Astrocyte of the cerebellum (primary cell): ENCODE results near the gene COMP.

ENCODE experiments used
- DNase-seq: peaks from one replicate; pipeline ENCODE4 v3.0.0-alpha.2; 2011; ENCODE audit warnings: low read depth
- H3K4me3 ChIP-seq: 2 replicates; pipeline ENCODE4 v1.5.1; 2011; ENCODE audit warnings: mild to moderate bottlenecking, low read depth, low read length, moderate library complexity
- CTCF ChIP-seq: IDR thresholded peaks from 2 replicates; pipeline ENCODE4 v1.5.1; 2012; ENCODE audit warnings: low read length, low read depth, moderate library complexity, mild to moderate bottlenecking; ENCODE audit errors: missing control alignments
- in situ Hi-C: cut with HindIII; loops from 2 replicates; pipeline ENCODE4 v1.10.0; 2017; ENCODE audit warnings: low sequenced_read_pairs

Gene COMP

DNA sequence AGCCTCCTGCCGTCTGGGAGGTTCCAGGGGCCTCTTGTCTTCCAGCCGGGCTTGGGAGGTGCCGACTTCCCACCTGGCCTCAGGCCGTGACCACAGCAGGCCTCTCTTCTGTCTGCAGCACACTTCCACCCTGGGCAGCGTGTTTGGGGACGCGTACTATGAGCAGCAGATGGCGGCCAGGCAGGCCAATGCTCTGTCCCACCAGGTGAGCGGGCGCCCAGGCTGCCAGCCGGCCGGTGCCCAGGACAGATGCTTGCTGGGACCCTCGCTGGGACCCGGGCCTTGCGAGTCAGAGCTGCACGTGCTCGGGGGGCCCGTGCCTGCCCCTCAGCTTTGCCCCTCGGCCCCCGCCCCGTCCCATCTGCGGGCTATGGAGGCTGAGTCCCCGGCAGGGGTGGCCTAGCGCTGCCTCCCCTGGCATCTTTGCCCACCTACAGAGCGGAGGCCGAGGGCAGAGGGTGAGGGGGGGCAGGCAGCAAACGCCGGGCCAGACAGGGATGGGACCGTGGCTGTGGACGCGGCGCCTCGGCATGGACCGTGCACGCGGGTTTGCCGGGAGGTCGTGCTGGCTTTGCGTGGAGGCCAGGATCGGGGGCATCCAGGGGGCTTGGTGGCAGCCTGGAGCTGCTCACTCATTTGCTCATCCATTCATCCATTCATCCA is 16.2 kb downstream of the COMP start:
- no peak for TF ChIP-seq CTCF
- H3K4me3 ChIP-seq = no peak overlapping the region
- DNase-seq = no peak
- in situ Hi-C loops = no loop called here

GRCh38 chr19:18774107-18774506 is 17.0 kb downstream of the COMP start:
- DNase-seq = no peak
- TF ChIP-seq CTCF = no peak
- in situ Hi-C loops = no loop called here
- H3K4me3 ChIP-seq = no peak overlapping the region

- in situ Hi-C loops = no loop called here
- no peak for TF ChIP-seq CTCF
- no peak overlapping the region for H3K4me3 ChIP-seq
- DNase-seq = no peak
These were observed 17.4 kb downstream of the COMP start for GRCh38 chr19:18773682-18774081.

GRCh38 chr19:18772620-18773587 is 18.2 kb downstream of the COMP start:
- no peak overlapping the region for H3K4me3 ChIP-seq
- in situ Hi-C loops = no loop called here
- DNase-seq = no peak
- no peak for TF ChIP-seq CTCF

- no peak overlapping the region for H3K4me3 ChIP-seq
These were observed 19.5 kb downstream of the COMP start for GRCh38 chr19:18771328-18772242.

More at GRCh38 chr19:18771328-18772242, 19.5 kb downstream of the COMP start:
- in situ Hi-C loops = no loop called here
- peak; percentile 35 for TF ChIP-seq CTCF
- no peak for DNase-seq
